Measurements from ENCODE around the gene PRDX1.

GRCh38 chr1:45507195-45507594 is 14.5 kb downstream of the PRDX1 start:
- TF ChIP-seq, protein P1, sequence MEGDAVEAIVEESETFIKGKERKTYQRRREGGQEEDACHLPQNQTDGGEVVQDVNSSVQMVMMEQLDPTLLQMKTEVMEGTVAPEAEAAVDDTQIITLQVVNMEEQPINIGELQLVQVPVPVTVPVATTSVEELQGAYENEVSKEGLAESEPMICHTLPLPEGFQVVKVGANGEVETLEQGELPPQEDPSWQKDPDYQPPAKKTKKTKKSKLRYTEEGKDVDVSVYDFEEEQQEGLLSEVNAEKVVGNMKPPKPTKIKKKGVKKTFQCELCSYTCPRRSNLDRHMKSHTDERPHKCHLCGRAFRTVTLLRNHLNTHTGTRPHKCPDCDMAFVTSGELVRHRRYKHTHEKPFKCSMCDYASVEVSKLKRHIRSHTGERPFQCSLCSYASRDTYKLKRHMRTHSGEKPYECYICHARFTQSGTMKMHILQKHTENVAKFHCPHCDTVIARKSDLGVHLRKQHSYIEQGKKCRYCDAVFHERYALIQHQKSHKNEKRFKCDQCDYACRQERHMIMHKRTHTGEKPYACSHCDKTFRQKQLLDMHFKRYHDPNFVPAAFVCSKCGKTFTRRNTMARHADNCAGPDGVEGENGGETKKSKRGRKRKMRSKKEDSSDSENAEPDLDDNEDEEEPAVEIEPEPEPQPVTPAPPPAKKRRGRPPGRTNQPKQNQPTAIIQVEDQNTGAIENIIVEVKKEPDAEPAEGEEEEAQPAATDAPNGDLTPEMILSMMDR (conservative IDR thresholded peaks at IDR 0.05 in 1 of 2, IDR thresholded peaks at IDR 0.05 in 1 of 2; ENCODE audit: extremely low read depth in 1 of 2, insufficient read depth in 1 of 2, low read depth in 1 of 2, low read length in 2 of 2), result no peak
- no peak for TF ChIP-seq EZH2 (IDR thresholded peaks at IDR 0.05; ENCODE audit: borderline replicate concordance, low read length)
